H1 (cell line): Measurements from ENCODE around the gene GPR12. TPM values are rescaled to one million over a fixed set of nuclear protein-coding genes. Genes with fewer than 3 reads are reported as not detected.
A peak's percentile ranks its signal among the peaks of the same experiment; 100 is the strongest.

Source experiments
- CTCF ChIA-PET: fragments of 300-600 bp; sonication (Branson Sonifier 250); formaldehyde crosslinking; loops from one replicate; lab custom pipeline; 2021; ENCODE audit not compliant: partially characterized antibody; lab: Charles Lee
- POLR2A ChIA-PET: fragments of 300-600 bp; sonication (Branson Sonifier 250); formaldehyde crosslinking; loops from one replicate; lab custom pipeline; 2021; ENCODE audit warnings: inconsistent platforms; ENCODE audit not compliant: partially characterized antibody; lab: Charles Lee
- DNase-seq, 2 experiments: peaks; one replicate each; pipeline versions ENCODE4 v3.0.0 to v3.0.0-alpha.2; 2010 to 2022; ENCODE audit warnings: low spot score in 2 of 2, low read depth in 1 of 2, mixed read lengths in 1 of 2
- FAIRE-seq: peaks from 2 replicates; lab custom pipeline; 2011; peaks lifted over from hg19 to GRCh38; lab: Jason Lieb, UNC
- H2AFZ ChIP-seq: 2 replicates; pipeline ENCODE4 v1.8.1; 2012; ENCODE audit warnings: low read length, inconsistent platforms
- H2AK5ac ChIP-seq: 2 replicates; pipeline ENCODE4 v1.6.1; 2013; ENCODE audit warnings: low read depth, low read length
- H2BK120ac ChIP-seq: replicated peaks from 2 replicates; pipeline ENCODE3; 2013; ENCODE audit warnings: low read depth, low read length, inconsistent platforms
- H2BK12ac ChIP-seq: 2 replicates; pipeline ENCODE4 v1.6.1; 2013; ENCODE audit warnings: low read depth, low read length
- H2BK15ac ChIP-seq: 2 replicates; pipeline ENCODE4 v1.6.1; 2013; ENCODE audit warnings: low read length
- H2BK20ac ChIP-seq: 2 replicates; pipeline ENCODE4 v1.6.1; 2013; ENCODE audit warnings: low read length
- H2BK5ac ChIP-seq: 2 replicates; pipeline ENCODE4 v1.6.1; 2013; ENCODE audit warnings: low read depth, low read length
- H3K14ac ChIP-seq: 2 replicates; pipeline ENCODE4 v1.6.1; 2013; ENCODE audit warnings: inconsistent platforms; ENCODE audit not compliant: insufficient read length
- H3K18ac ChIP-seq: 2 replicates; pipeline ENCODE4 v1.6.1; 2013; ENCODE audit warnings: low read length; ENCODE audit errors: extremely low read depth
- H3K23ac ChIP-seq: 2 replicates; pipeline ENCODE4 v1.6.1; 2013; ENCODE audit warnings: inconsistent platforms; ENCODE audit not compliant: insufficient read length
- H3K23me2 ChIP-seq: 2 replicates; pipeline ENCODE4 v1.6.1; 2013; ENCODE audit warnings: low read depth, low read length
- H3K27ac ChIP-seq: 2 replicates; pipeline ENCODE4 v1.6.1; 2011; ENCODE audit warnings: low read depth, low read length, inconsistent platforms
- H3K27me3 ChIP-seq, 4 experiments: replicated peaks in 1 of 4; 1 replicate in 1 of 4; 2 replicates in 3 of 4; pipeline versions ENCODE4 v1.6.1 to v1.8.1; 2011 to 2013; ENCODE audit warnings: low read length in 3 of 4, mild to moderate bottlenecking in 3 of 4, inconsistent platforms in 2 of 4, mixed read lengths in 2 of 4, moderate library complexity in 1 of 4; ENCODE audit not compliant: control insufficient read depth in 3 of 4, insufficient read depth in 3 of 4; ENCODE audit errors: extremely low read depth in 1 of 4
- H3K36me3 ChIP-seq, 4 experiments: 2 replicates each; pipeline versions ENCODE4 v1.6.1 to v1.8.1; 2011 to 2013; ENCODE audit warnings: mild to moderate bottlenecking in 4 of 4, low read length in 3 of 4, moderate library complexity in 2 of 4, control low read depth in 1 of 4, inconsistent platforms in 1 of 4; ENCODE audit not compliant: insufficient read depth in 4 of 4, control insufficient read depth in 2 of 4
- H3K4ac ChIP-seq: replicated peaks from 2 replicates; pipeline ENCODE3; 2013; ENCODE audit warnings: low read length, low read depth, mixed read lengths, inconsistent platforms; ENCODE audit not compliant: insufficient read length
- H3K4me1 ChIP-seq, 4 experiments: replicated peaks in 1 of 4; 1 replicate in 1 of 4; 2 replicates in 3 of 4; pipeline versions ENCODE4 v1.6.1 to v1.8.1; 2011 to 2013; ENCODE audit warnings: low read length in 3 of 4, inconsistent platforms in 2 of 4, mixed read lengths in 1 of 4; ENCODE audit not compliant: insufficient read depth in 4 of 4, control insufficient read depth in 3 of 4
- H3K4me2 ChIP-seq, 2 experiments: 2 replicates each; pipeline versions ENCODE4 v1.6.1 to v1.8.1; 2011 to 2013; ENCODE audit warnings: low read depth in 2 of 2, low read length in 2 of 2, control low read depth in 1 of 2, inconsistent platforms in 1 of 2, mild to moderate bottlenecking in 1 of 2; ENCODE audit not compliant: insufficient read depth in 1 of 2
- H3K4me3 ChIP-seq, 4 experiments: fragments of 200-600, 300-600 bp in 1 of 4; sonication (generic), shearing (Covaris generic), sonication (Bioruptor Twin) in 1 of 4; 2 replicates each; pipeline versions ENCODE4 v1.5.1 to v1.8.1; 2011 to 2016; ENCODE audit warnings: low read length in 4 of 4, low read depth in 3 of 4, control low read depth in 2 of 4, inconsistent platforms in 2 of 4, mild to moderate bottlenecking in 2 of 4, mixed read lengths in 1 of 4, moderate library complexity in 1 of 4; ENCODE audit not compliant: insufficient read depth in 2 of 4; ENCODE audit errors: extremely low read depth in 1 of 4
- H3K56ac ChIP-seq: replicated peaks from 2 replicates; pipeline ENCODE3; 2013; ENCODE audit warnings: low read depth, mild to moderate bottlenecking, mixed read lengths, low read length, inconsistent platforms; ENCODE audit not compliant: insufficient read length
- H3K79me1 ChIP-seq: 2 replicates; pipeline ENCODE4 v1.6.1; 2013; ENCODE audit warnings: low read depth, low read length, control low read depth
- H3K79me2 ChIP-seq, 2 experiments: 2 replicates each; pipeline versions ENCODE4 v1.6.1 to v1.8.1; 2012 to 2013; ENCODE audit warnings: low read length in 2 of 2, mild to moderate bottlenecking in 2 of 2, inconsistent platforms in 1 of 2; ENCODE audit not compliant: insufficient read depth in 2 of 2, control insufficient read depth in 1 of 2
- H3K9ac ChIP-seq, 4 experiments: replicated peaks in 1 of 4; 1 replicate in 1 of 4; 2 replicates in 3 of 4; pipeline versions ENCODE4 v1.6.1 to v1.8.1; 2011 to 2013; ENCODE audit warnings: low read depth in 3 of 4, low read length in 3 of 4, control low read depth in 2 of 4, mild to moderate bottlenecking in 2 of 4, moderate library complexity in 2 of 4, inconsistent platforms in 1 of 4; ENCODE audit errors: extremely low read depth in 1 of 4
- H3K9me3 ChIP-seq, 2 experiments: 2 replicates each; pipeline versions ENCODE4 v1.6.1 to v1.8.1; 2012 to 2013; ENCODE audit warnings: mild to moderate bottlenecking in 2 of 2, moderate library complexity in 2 of 2, control low read depth in 1 of 2, inconsistent platforms in 1 of 2, low read depth in 1 of 2, low read length in 1 of 2, mixed read lengths in 1 of 2; ENCODE audit not compliant: insufficient read depth in 2 of 2
- H4K20me1 ChIP-seq, 2 experiments: replicated peaks in 1 of 2; 2 replicates each; pipeline versions ENCODE3 to v1.8.1; 2011 to 2013; ENCODE audit warnings: inconsistent platforms in 2 of 2, low read length in 2 of 2, mild to moderate bottlenecking in 1 of 2; ENCODE audit not compliant: insufficient read depth in 2 of 2, control insufficient read depth in 1 of 2
- H4K5ac ChIP-seq: 2 replicates; pipeline ENCODE4 v1.6.1; 2013; ENCODE audit warnings: low read length, low read depth, mixed read lengths, inconsistent platforms; ENCODE audit not compliant: insufficient read length
- H4K8ac ChIP-seq: 2 replicates; pipeline ENCODE4 v1.8.0; 2013; ENCODE audit warnings: mild to moderate bottlenecking, moderate library complexity, low read length, inconsistent platforms; ENCODE audit not compliant: insufficient read depth; ENCODE audit errors: extremely low read depth
- H4K91ac ChIP-seq: replicated peaks from 2 replicates; pipeline ENCODE3; 2013; ENCODE audit warnings: low read length, mixed read lengths, inconsistent platforms; ENCODE audit not compliant: insufficient read length
- POLR2AphosphoS5 ChIP-seq: IDR thresholded peaks from 2 replicates; pipeline ENCODE4 v1.6.1; 2011; ENCODE audit warnings: low read depth, low read length
- RBBP5 ChIP-seq: IDR thresholded peaks from 2 replicates; pipeline ENCODE4 v1.7.1; 2012; ENCODE audit warnings: low read depth, mild to moderate bottlenecking, inconsistent platforms, low read length, moderate library complexity, borderline replicate concordance
- WGBS, 2 experiments: shearing (Covaris generic) in 1 of 2; methylation state at CpG; one replicate each; pipeline versions ENCODE4 v1.1.6 to v1.1.7; 2013 to 2015; ENCODE audit warnings: low lambda C conversion rate in 2 of 2, mixed read lengths in 2 of 2, inconsistent platforms in 1 of 2, low coverage in 1 of 2, missing lambda C conversion rate in 1 of 2; ENCODE audit not compliant: insufficient replicate concordance in 2 of 2, insufficient coverage in 1 of 2, insufficient read length in 1 of 2; ENCODE audit errors: extremely low coverage in 1 of 2, missing lambda C conversion rate in 1 of 2; 5-methylcytosine and 5-hydroxymethylcytosine counted together
- long read RNA-seq, 2 experiments: library from RNA in 1 of 2; library from capped mRNA in 1 of 2; stranded (forward); transcript quantifications; one replicate each; pipeline ENCODE4 v2.0.0, GENCODE V29; 2021; ENCODE audit warnings: inconsistent platforms in 1 of 2
- polyA minus RNA-seq, 3 experiments: library from RNA; depleted of rRNA, polyadenylated mRNA; stranded (reverse); fragments of >200 nt; gene quantifications; 1 replicate in 2 of 3; 2 replicates in 1 of 3; pipeline ENCODE4 v1.2.3, GENCODE V29; 2011
- polyA plus RNA-seq, 7 experiments: library from polyadenylated mRNA; depleted of rRNA in 3 of 7; stranded (reverse) in 5 of 7; unstranded in 2 of 7; fragments of >200 nt in 5 of 7; fragments of 200-250 nt in 2 of 7; gene quantifications; 1 replicate in 5 of 7; 2 replicates in 1 of 7; 4 replicates in 1 of 7; pipeline versions ENCODE4 v1.2.1 to v1.2.3, GENCODE V29; 2011 to 2013; ENCODE audit warnings: missing spikeins in 2 of 7, mixed read lengths in 2 of 7
- total RNA-seq: library from RNA; stranded (reverse); fragmentation: NEBNext Ultra II Directional; extraction: Animal tissue kit (Norgen Biotek cat#: 25700); gene quantifications from 2 replicates; pipeline ENCODE4 v1.2.1, GENCODE V29; 2021
- TF ChIP-seq, protein P1 (sequence below), 3 experiments: IDR thresholded peaks; 1 replicate in 2 of 3; 2 replicates in 1 of 3; pipeline versions ENCODE4 v1.5.1 to v1.6.1; 2011; ENCODE audit warnings: low read length in 3 of 3, mild to moderate bottlenecking in 3 of 3, inconsistent platforms in 2 of 3, low read depth in 1 of 3, moderate library complexity in 1 of 3; ENCODE audit not compliant: insufficient read depth in 1 of 3; ENCODE audit errors: control extremely low read depth in 1 of 3
- TF ChIP-seq, protein P2 (sequence below): IDR thresholded peaks from 2 replicates; pipeline ENCODE4 v1.6.1; 2011; ENCODE audit warnings: low read depth, mild to moderate bottlenecking, low read length; ENCODE audit not compliant: insufficient read depth

Gene GPR12, protein sequence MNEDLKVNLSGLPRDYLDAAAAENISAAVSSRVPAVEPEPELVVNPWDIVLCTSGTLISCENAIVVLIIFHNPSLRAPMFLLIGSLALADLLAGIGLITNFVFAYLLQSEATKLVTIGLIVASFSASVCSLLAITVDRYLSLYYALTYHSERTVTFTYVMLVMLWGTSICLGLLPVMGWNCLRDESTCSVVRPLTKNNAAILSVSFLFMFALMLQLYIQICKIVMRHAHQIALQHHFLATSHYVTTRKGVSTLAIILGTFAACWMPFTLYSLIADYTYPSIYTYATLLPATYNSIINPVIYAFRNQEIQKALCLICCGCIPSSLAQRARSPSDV
- total RNA-seq (0.15 TPM in 2 replicates), polyA plus RNA-seq (2011; rRNA removed) (0.27 and 0.53 TPM in 2 replicates), polyA minus RNA-seq (2011; rRNA and poly(A)+ RNA removed) (0.06 and 0.22 TPM in 2 replicates)
- 0.21 TPM for polyA plus RNA-seq (2011; cell fraction: cytosol; rRNA removed)
- polyA plus RNA-seq (2011; cell fraction: nucleus; rRNA removed): 0.53 TPM
- polyA plus RNA-seq (2012, experiment 1 of 2): 0.10 to 0.15 TPM (median 0.12 TPM) in 4 replicates
- polyA plus RNA-seq (2012, experiment 2 of 2): 0.08 TPM
- polyA plus RNA-seq (2013, experiment 1 of 2): 0.08 TPM
- polyA plus RNA-seq (2013, experiment 2 of 2): 0.09 TPM
- polyA minus RNA-seq (2011; cell fraction: cytosol; rRNA and poly(A)+ RNA removed): not detected
- 0.40 TPM for polyA minus RNA-seq (2011; cell fraction: nucleus; rRNA and poly(A)+ RNA removed)
- long read RNA-seq, experiment 1, partial matches to known transcripts: 0 of 1 reads
- long read RNA-seq, experiment 1, other reads (novel, unspliced or antisense): 1 of 1 reads
- long read RNA-seq, experiment 2: 0 reads

DNA sequence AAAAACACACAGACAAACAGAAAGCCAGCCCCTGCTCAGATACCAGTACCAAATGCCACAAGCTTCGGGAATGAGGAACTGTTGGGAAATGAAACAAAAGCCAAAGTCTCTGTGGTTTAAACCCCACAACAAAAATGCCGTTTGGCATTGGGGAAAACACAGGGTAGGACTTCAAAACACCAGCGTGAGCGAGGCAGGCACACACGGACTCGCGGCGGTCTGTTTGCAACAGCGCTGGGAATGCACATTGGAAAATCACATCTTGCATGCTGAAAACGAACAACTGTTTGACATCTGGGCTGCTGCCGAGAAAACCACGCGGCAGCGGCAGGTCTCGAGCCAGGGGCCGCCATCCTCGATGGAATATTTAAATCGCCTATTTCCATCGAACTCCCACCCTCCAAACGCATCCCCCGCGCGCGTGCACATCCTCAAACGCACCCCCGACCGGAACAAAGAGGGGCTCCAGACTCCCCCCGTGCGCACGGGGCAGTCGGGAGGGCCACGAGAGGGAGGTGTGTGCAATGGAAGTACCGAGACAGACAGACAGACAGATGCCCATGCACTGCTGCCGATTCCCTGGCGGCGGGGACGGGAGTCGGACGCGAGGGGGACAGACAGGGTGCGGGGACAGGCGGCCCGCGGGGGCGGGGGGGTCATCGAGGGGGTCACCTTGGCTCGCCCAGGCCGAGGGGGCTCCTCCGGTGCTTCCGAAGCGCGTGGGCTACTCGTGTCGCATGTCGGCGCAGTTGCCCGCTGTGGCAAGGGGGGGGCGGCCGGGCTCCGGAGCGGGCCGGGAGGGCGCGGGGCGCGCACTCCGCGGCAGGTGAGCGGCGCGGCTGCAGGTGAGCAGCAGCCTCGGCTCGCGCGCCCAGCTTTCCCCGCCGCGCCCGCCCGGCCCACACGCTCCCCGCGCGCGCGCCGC, at the start of gene GPR12:
GPR12 (minus strand) TSS at position 880 of the 925 bp plus-strand sequence. CDS start 959 bp downstream, outside the sequence.
- no peak within 1 kb of the TSS for H2BK12ac ChIP-seq
- H3K23me2 ChIP-seq: peaks cover 10% of the 10 kb centered on the region
- H3K36me3 ChIP-seq: no peaks in the 10 kb centered on the region
- no peak within 1 kb of the TSS for H2BK15ac ChIP-seq
- no peak within 1 kb of the TSS for H4K91ac ChIP-seq
- H3K9ac ChIP-seq: no peak within 1 kb of the TSS
- no peak for FAIRE-seq
- no peak within 1 kb of the TSS for H3K23ac ChIP-seq
- peak within 1 kb of the TSS; percentile 25 for H2AFZ ChIP-seq
- H2BK5ac ChIP-seq: no peak within 1 kb of the TSS
- no peak within 1 kb of the TSS for H4K8ac ChIP-seq
- WGBS, 2 experiments: 5% methylated on average over 45 of the region's 87 CpGs; no CpG with 5 or more reads in 1 of the 2 experiments
- DNase-seq: no peak
- no peak within 1 kb of the TSS for H4K5ac ChIP-seq
- ChIA-PET CTCF (interaction anchor here (0.7 to 1.3 kb wide), 6 partner anchors 13 to 1554 kb away, joined by 3 to 4 read pairs (median 3); no protein-coding TSS in a partner anchor), POLR2A (no interaction called here)
- H3K9me3 ChIP-seq: no peaks in the 10 kb centered on the region
- H3K4ac ChIP-seq: no peak within 1 kb of the TSS
- peak within 1 kb of the TSS; percentile 43 to 71 (median 61) for H3K4me3 ChIP-seq
- no peak within 1 kb of the TSS for H2AK5ac ChIP-seq
- H3K4me2 ChIP-seq: peak within 1 kb of the TSS; percentile 70 to 91
- no peaks in the 10 kb centered on the region for H3K79me2 ChIP-seq
- H3K27ac ChIP-seq: no peak within 1 kb of the TSS
- no peaks in the 10 kb centered on the region for H3K79me1 ChIP-seq
- H2BK20ac ChIP-seq: no peak within 1 kb of the TSS
- no peak within 1 kb of the TSS for H2BK120ac ChIP-seq
- H3K56ac ChIP-seq: no peak within 1 kb of the TSS
- peaks cover 20 to 40% (median 38%) of the 10 kb centered on the region in 4 experiments for H3K27me3 ChIP-seq
- H3K18ac ChIP-seq: no peak within 1 kb of the TSS; the same call in 1 of the 2 replicates
- H4K20me1 ChIP-seq: no peaks in the 10 kb centered on the region
- no peak within 1 kb of the TSS for H3K14ac ChIP-seq
- peaks cover 0 to 4% (median under 1%) of the 10 kb centered on the region in 4 experiments; a peak in 3 of 7 replicates for H3K4me1 ChIP-seq
- TF ChIP-seq, protein P1, sequence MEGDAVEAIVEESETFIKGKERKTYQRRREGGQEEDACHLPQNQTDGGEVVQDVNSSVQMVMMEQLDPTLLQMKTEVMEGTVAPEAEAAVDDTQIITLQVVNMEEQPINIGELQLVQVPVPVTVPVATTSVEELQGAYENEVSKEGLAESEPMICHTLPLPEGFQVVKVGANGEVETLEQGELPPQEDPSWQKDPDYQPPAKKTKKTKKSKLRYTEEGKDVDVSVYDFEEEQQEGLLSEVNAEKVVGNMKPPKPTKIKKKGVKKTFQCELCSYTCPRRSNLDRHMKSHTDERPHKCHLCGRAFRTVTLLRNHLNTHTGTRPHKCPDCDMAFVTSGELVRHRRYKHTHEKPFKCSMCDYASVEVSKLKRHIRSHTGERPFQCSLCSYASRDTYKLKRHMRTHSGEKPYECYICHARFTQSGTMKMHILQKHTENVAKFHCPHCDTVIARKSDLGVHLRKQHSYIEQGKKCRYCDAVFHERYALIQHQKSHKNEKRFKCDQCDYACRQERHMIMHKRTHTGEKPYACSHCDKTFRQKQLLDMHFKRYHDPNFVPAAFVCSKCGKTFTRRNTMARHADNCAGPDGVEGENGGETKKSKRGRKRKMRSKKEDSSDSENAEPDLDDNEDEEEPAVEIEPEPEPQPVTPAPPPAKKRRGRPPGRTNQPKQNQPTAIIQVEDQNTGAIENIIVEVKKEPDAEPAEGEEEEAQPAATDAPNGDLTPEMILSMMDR (IDR thresholded peaks at IDR 0.05; ENCODE audit: control extremely low read depth in 1 of 3, insufficient read depth in 1 of 3, low read depth in 1 of 3, low read length in 3 of 3): peak in 1 of 3 experiments; percentile 1; a peak in 1 of 4 replicates
- TF ChIP-seq RBBP5 (no peak), POLR2AphosphoS5 (no peak)
- TF ChIP-seq, protein P2, sequence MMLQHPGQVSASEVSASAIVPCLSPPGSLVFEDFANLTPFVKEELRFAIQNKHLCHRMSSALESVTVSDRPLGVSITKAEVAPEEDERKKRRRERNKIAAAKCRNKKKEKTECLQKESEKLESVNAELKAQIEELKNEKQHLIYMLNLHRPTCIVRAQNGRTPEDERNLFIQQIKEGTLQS: no peak
